H1 (cell line): ENCODE measurements around the gene TAF15.

ENCODE experiments used
- ASH2L ChIP-seq: fragments of 200-600, 300-600 bp; sonication (generic); IDR thresholded peaks from one replicate; pipeline ENCODE4 v1.7.1; 2017; ENCODE audit warnings: low read length
- CTBP2 ChIP-seq: IDR thresholded peaks from 2 replicates; pipeline ENCODE4 v1.7.0; 2011; ENCODE audit warnings: borderline replicate concordance, mild to moderate bottlenecking, moderate library complexity, mixed read lengths, low read length; ENCODE audit not compliant: insufficient read depth, insufficient read length
- CTCF ChIP-seq, 3 experiments: IDR thresholded peaks; 1 replicate in 2 of 3; 2 replicates in 1 of 3; pipeline versions ENCODE4 v1.5.1 to v1.6.1; 2011; ENCODE audit warnings: low read length in 3 of 3, mild to moderate bottlenecking in 3 of 3, inconsistent platforms in 2 of 3, low read depth in 1 of 3, moderate library complexity in 1 of 3; ENCODE audit not compliant: insufficient read depth in 1 of 3; ENCODE audit errors: control extremely low read depth in 1 of 3
- GABPA ChIP-seq: IDR thresholded peaks from 2 replicates; pipeline ENCODE4 v1.6.1; 2011; ENCODE audit warnings: mild to moderate bottlenecking, low read length, moderate library complexity, borderline replicate concordance; ENCODE audit not compliant: insufficient read depth
- HDAC6 ChIP-seq: IDR thresholded peaks from one replicate; pipeline ENCODE4 v1.7.1; 2012; ENCODE audit warnings: low read depth, mild to moderate bottlenecking, inconsistent platforms, low read length, moderate library complexity
- POLR2A ChIP-seq, 2 experiments: IDR thresholded peaks; 1 replicate in 1 of 2; 2 replicates in 1 of 2; pipeline ENCODE4 v1.6.1; 2011; ENCODE audit warnings: low read depth in 2 of 2, low read length in 2 of 2, mild to moderate bottlenecking in 2 of 2; ENCODE audit errors: control extremely low read depth in 1 of 2
- USF2 ChIP-seq: IDR thresholded peaks from 2 replicates; pipeline ENCODE4 v1.6.1; 2011; ENCODE audit warnings: low read length, improper control_type of control experiment
- ZNF274 ChIP-seq: IDR thresholded peaks from 2 replicates; pipeline ENCODE4 v1.7.0; 2012; ENCODE audit warnings: low read length, borderline replicate concordance; ENCODE audit errors: extremely low read depth

- TF ChIP-seq POLR2A (IDR thresholded peaks at IDR 0.05; ENCODE audit: control extremely low read depth in 1 of 2, low read depth in 2 of 2, low read length in 2 of 2), result no peak
- no peak for TF ChIP-seq ZNF274
- TF ChIP-seq GABPA, result no peak
- TF ChIP-seq CTCF (IDR thresholded peaks at IDR 0.05; ENCODE audit: control extremely low read depth in 1 of 3, insufficient read depth in 1 of 3, low read depth in 1 of 3, low read length in 3 of 3), result no peak
- TF ChIP-seq CTBP2, result no peak
- TF ChIP-seq ASH2L, result no peak
- no peak for TF ChIP-seq USF2
- no peak for TF ChIP-seq HDAC6
Observed at GRCh38 chr17:35807371-35808144, 1.7 kb upstream of the TAF15 start.
